K562 (cell line): Measurements from ENCODE around the gene NPFFR1.

Experiments
- ATF1 ChIP-seq, 2 experiments: fragments of 450-650 bp in 1 of 2; IDR thresholded peaks; 2 replicates each; pipeline ENCODE4 v1.6.1; 2016; ENCODE audit warnings: missing compliant biosample characterization in 1 of 2, missing genetic modification characterization in 1 of 2
- CTCF ChIP-seq, 3 experiments: IDR thresholded peaks in 2 of 3; conservative IDR thresholded peaks in 1 of 3; 2 replicates each; pipeline ENCODE4 v1.5.1; 2011 to 2012; ENCODE audit warnings: low read length in 3 of 3, mild to moderate bottlenecking in 3 of 3, control low read depth in 2 of 3, improper control_type of control experiment in 1 of 3, inconsistent platforms in 1 of 3, low read depth in 1 of 3, mixed read lengths in 1 of 3, moderate library complexity in 1 of 3; ENCODE audit not compliant: insufficient read depth in 2 of 3
- E2F6 ChIP-seq, 2 experiments: IDR thresholded peaks; 2 replicates each; pipeline ENCODE4 v1.6.1; 2011; ENCODE audit warnings: borderline replicate concordance in 1 of 2, control low read depth in 1 of 2, low read depth in 1 of 2, low read length in 1 of 2, mild to moderate bottlenecking in 1 of 2, mixed read lengths in 1 of 2, moderate library complexity in 1 of 2; ENCODE audit not compliant: insufficient read depth in 1 of 2, insufficient read length in 1 of 2, poor library complexity in 1 of 2, severe bottlenecking in 1 of 2; ENCODE audit errors: extremely low read depth in 1 of 2
- EZH2 ChIP-seq: IDR thresholded peaks from 2 replicates; pipeline ENCODE4 v1.6.1; 2012; ENCODE audit warnings: low read depth, mild to moderate bottlenecking, inconsistent platforms, low read length, borderline replicate concordance
- GABPA ChIP-seq: fragments of 200-800 bp; sonication (Bioruptor generic); conservative IDR thresholded peaks from 2 replicates; pipeline ENCODE4 v1.6.1; 2016; ENCODE audit warnings: low read depth, missing genetic modification characterization, missing compliant biosample characterization
- HDGF ChIP-seq: fragments of 450-650 bp; IDR thresholded peaks from 2 replicates; pipeline ENCODE4 v1.6.1; 2016
- HNRNPH1 ChIP-seq: fragments of 200-400 bp; formaldehyde crosslinking; optimal IDR thresholded peaks from 2 replicates; pipeline ENCODE3; 2017; ENCODE audit warnings: low read depth, mild to moderate bottlenecking, low read length, moderate library complexity
- NFRKB ChIP-seq: fragments of 450-650 bp; IDR thresholded peaks from 2 replicates; pipeline ENCODE4 v1.6.1; 2016; ENCODE audit warnings: low read depth
- NFYB ChIP-seq: IDR thresholded peaks from 2 replicates; pipeline ENCODE4 v1.6.1; 2011; ENCODE audit warnings: mild to moderate bottlenecking, moderate library complexity; ENCODE audit not compliant: insufficient read length; ENCODE audit errors: extremely low read depth
- RFX5 ChIP-seq: IDR thresholded peaks from 2 replicates; pipeline ENCODE4 v1.6.1; 2011; ENCODE audit warnings: low read depth, mild to moderate bottlenecking, improper control_type of control experiment, low read length
- SRF ChIP-seq, 2 experiments: fragments of 250-450, 450-650 bp in 1 of 2; sonication (Bioruptor Pico) in 1 of 2; sonication (generic) in 1 of 2; formaldehyde crosslinking; IDR thresholded peaks; 2 replicates each; pipeline versions ENCODE4 v1.5.0 to v1.5.1; 2020 to 2022; ENCODE audit warnings: mild to moderate bottlenecking in 1 of 2, missing genetic modification reagents in 1 of 2
- YY1 ChIP-seq, 3 experiments: IDR thresholded peaks; 2 replicates each; pipeline ENCODE4 v1.6.1; 2011; ENCODE audit warnings: low read length in 2 of 3, mild to moderate bottlenecking in 2 of 3, moderate library complexity in 2 of 3, borderline replicate concordance in 1 of 3, control low read depth in 1 of 3, low read depth in 1 of 3; ENCODE audit not compliant: insufficient read depth in 3 of 3, insufficient replicate concordance in 2 of 3, control insufficient read depth in 1 of 3, insufficient read length in 1 of 3; ENCODE audit errors: extremely low read depth in 1 of 3
- TF ChIP-seq, protein P1 (sequence below): fragments of 250-450 bp; sonication (Bioruptor Pico); IDR thresholded peaks from 2 replicates; pipeline ENCODE4 v1.5.0; 2021

- TF ChIP-seq GABPA (tag) = no peak
- TF ChIP-seq SRF (CRISPR knock-in tag; IDR thresholded peaks at IDR 0.05) = no peak
- TF ChIP-seq, protein P1, sequence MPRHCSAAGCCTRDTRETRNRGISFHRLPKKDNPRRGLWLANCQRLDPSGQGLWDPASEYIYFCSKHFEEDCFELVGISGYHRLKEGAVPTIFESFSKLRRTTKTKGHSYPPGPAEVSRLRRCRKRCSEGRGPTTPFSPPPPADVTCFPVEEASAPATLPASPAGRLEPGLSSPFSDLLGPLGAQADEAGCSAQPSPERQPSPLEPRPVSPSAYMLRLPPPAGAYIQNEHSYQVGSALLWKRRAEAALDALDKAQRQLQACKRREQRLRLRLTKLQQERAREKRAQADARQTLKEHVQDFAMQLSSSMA (CRISPR knock-in tag) = no peak
- no peak for TF ChIP-seq E2F6 (IDR thresholded peaks at IDR 0.05; ENCODE audit: borderline replicate concordance in 1 of 2, extremely low read depth in 1 of 2, insufficient read depth in 1 of 2, insufficient read length in 1 of 2, low read depth in 1 of 2, low read length in 1 of 2, poor library complexity in 1 of 2, severe bottlenecking in 1 of 2)
- no peak for TF ChIP-seq CTCF (IDR thresholded peaks at IDR 0.05 in 2 of 3, conservative IDR thresholded peaks at IDR 0.05 in 1 of 3; ENCODE audit: insufficient read depth in 2 of 3, low read depth in 1 of 3, low read length in 3 of 3)
- no peak for TF ChIP-seq NFRKB
- TF ChIP-seq EZH2 = no peak
- TF ChIP-seq HDGF = no peak
- TF ChIP-seq YY1 (IDR thresholded peaks at IDR 0.05; ENCODE audit: borderline replicate concordance in 1 of 3, control insufficient read depth in 1 of 3, extremely low read depth in 1 of 3, insufficient read depth in 3 of 3, insufficient read length in 1 of 3, insufficient replicate concordance in 2 of 3, low read depth in 1 of 3, low read length in 2 of 3) = no peak
- TF ChIP-seq RFX5 = no peak
- no peak for TF ChIP-seq HNRNPH1
- no peak for TF ChIP-seq ATF1 (CRISPR knock-in tag; IDR thresholded peaks at IDR 0.05)
- no peak for TF ChIP-seq ATF1 (tag; IDR thresholded peaks at IDR 0.05)
- no peak for TF ChIP-seq NFYB
Observed at GRCh38 chr10:70266701-70267100, 17.1 kb downstream of the NPFFR1 start.
